ENCODE data around the gene ARHGDIG. TPM values are rescaled to one million over a fixed set of nuclear protein-coding genes. Genes with fewer than 3 reads are reported as not detected.

ARHGDIG gene
- total RNA-seq, 1 experiment from 2014 or later = 0.41 TPM

DNA sequence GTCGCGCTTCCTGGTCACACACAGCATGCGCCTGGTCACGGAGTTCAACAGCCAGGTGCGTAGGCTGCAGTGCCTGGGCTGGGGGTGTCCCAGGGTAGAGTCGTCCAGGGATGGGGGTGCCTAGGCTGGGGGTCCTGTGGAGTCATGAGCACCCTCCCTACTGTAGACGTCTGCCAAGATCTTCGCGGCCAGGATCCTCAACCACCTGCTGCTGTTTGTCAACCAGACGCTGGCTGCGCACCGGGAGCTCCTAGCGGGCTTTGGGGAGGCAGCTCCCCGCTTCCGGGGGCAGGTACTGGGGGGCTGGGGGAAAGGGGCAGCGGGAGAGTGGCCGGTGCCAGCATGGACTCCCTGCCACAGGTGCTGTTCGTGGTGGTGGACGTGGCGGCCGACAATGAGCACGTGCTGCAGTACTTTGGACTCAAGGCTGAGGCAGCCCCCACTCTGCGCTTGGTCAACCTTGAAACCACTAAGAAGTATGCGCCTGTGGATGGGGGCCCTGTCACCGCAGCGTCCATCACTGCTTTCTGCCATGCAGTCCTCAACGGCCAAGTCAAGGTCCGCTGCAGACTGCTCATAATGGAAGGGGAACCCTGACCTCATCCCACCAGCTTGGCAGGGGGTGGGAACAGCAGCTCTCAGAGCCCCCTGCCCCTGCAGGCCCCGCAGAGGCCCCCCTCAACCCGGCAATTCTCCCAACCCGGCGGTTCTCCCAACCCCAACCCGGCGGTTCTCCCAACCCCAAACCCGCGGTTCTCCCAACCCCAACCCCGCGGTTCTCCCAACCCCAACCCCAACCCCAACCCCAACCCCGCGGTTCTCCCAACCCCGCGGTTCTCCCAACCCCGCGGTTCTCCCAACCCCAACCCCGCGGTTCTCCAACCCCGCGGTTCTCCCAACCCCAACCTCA, 5.0 kb downstream of the ARHGDIG start:
- ChIA-PET POLR2A (ENCODE audit: low non-redundant PET) (no interaction called here), CTCF (no interaction called here)
- Histone ChIP-seq H3K36me3 (ENCODE audit: insufficient read depth, low read length, poor library complexity, severe bottlenecking) (peaks cover 15% of the 10 kb centered on the region), H3K4me3 (ENCODE audit: low read depth, low read length, poor library complexity, severe bottlenecking) (no peak overlapping the region), H3K9me3 (ENCODE audit: low read depth, low read length, poor library complexity, severe bottlenecking) (no peaks in the 10 kb centered on the region), H3K27ac (ENCODE audit: low read depth, low read length, poor library complexity, severe bottlenecking) (no peak overlapping the region), H3K27me3 (replicated peaks; ENCODE audit: insufficient read depth, low read depth, low read length, poor library complexity) (peaks cover 10% of the 10 kb centered on the region), H3K4me1 (ENCODE audit: insufficient read depth, low read length, poor library complexity, severe bottlenecking) (no peaks in the 10 kb centered on the region)
- no peak for TF ChIP-seq EZH2 (IDR thresholded peaks at IDR 0.05; ENCODE audit: borderline replicate concordance, low read depth, low read length, poor library complexity, severe bottlenecking)
- TF ChIP-seq, protein P1, sequence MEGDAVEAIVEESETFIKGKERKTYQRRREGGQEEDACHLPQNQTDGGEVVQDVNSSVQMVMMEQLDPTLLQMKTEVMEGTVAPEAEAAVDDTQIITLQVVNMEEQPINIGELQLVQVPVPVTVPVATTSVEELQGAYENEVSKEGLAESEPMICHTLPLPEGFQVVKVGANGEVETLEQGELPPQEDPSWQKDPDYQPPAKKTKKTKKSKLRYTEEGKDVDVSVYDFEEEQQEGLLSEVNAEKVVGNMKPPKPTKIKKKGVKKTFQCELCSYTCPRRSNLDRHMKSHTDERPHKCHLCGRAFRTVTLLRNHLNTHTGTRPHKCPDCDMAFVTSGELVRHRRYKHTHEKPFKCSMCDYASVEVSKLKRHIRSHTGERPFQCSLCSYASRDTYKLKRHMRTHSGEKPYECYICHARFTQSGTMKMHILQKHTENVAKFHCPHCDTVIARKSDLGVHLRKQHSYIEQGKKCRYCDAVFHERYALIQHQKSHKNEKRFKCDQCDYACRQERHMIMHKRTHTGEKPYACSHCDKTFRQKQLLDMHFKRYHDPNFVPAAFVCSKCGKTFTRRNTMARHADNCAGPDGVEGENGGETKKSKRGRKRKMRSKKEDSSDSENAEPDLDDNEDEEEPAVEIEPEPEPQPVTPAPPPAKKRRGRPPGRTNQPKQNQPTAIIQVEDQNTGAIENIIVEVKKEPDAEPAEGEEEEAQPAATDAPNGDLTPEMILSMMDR (conservative IDR thresholded peaks at IDR 0.05; ENCODE audit: low read depth, low read length) = no peak
- no TSS peak for BruUV-seq (replicated peaks)
- intact Hi-C loops (cut with micrococcal nuclease; ENCODE audit: unreplicated experiment) = no loop called here
- no peak for DNase-seq (ENCODE audit: low spot score)

DNA sequence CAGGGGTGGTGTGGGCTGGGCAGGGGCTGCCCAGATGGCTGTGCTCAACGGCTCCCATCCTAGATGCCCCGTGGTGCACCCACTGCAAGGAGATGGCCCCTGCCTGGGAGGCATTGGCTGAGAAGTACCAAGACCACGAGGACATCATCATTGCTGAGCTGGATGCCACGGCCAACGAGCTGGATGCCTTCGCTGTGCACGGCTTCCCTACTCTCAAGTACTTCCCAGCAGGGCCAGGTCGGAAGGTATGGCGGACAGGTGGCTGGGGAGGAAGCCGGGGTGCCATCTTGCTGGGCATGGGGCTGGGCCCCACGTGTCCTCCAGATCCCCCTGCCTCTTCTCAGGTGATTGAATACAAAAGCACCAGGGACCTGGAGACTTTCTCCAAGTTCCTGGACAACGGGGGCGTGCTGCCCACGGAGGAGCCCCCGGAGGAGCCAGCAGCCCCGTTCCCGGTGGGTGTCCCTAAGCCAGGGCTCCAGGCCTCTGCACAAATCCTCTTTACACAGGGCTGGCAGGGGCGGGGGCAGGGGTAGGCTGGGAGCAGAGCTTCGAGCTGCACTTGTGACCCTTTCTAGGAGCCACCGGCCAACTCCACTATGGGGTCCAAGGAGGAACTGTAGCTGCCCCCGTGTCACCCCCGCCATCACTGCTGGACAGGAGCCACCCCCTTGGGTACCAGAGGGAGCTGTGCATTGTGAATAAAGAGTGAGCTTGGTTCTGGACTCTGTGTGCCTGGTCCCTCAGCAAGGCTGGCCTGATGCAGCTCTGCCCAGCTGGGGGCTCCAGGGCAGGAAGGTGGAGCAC, 6.3 kb downstream of the ARHGDIG start:
- H3K27ac ChIP-seq (ENCODE audit: low read depth, low read length, poor library complexity, severe bottlenecking) = no peak overlapping the region
- no TSS peak for BruUV-seq (replicated peaks)
- H3K4me3 ChIP-seq (ENCODE audit: low read depth, low read length, poor library complexity, severe bottlenecking) = no peak overlapping the region
- no peaks in the 10 kb centered on the region for H3K27me3 ChIP-seq (replicated peaks; ENCODE audit: insufficient read depth, low read depth, low read length, poor library complexity)
- TF ChIP-seq EZH2 (IDR thresholded peaks at IDR 0.05; ENCODE audit: borderline replicate concordance, low read depth, low read length, poor library complexity, severe bottlenecking) = no peak
- TF ChIP-seq, protein P1 (conservative IDR thresholded peaks at IDR 0.05; ENCODE audit: low read depth, low read length) = no peak
- no peaks in the 10 kb centered on the region for H3K9me3 ChIP-seq (ENCODE audit: low read depth, low read length, poor library complexity, severe bottlenecking)
- peaks cover 15% of the 10 kb centered on the region for H3K36me3 ChIP-seq (ENCODE audit: insufficient read depth, low read length, poor library complexity, severe bottlenecking)
- H3K4me1 ChIP-seq (ENCODE audit: insufficient read depth, low read length, poor library complexity, severe bottlenecking) = no peaks in the 10 kb centered on the region
- CTCF ChIA-PET = no interaction called here
- DNase-seq (ENCODE audit: low spot score) = no peak
- intact Hi-C loops (cut with micrococcal nuclease; ENCODE audit: unreplicated experiment) = no loop called here
- POLR2A ChIA-PET (ENCODE audit: low non-redundant PET) = no interaction called here

DNA sequence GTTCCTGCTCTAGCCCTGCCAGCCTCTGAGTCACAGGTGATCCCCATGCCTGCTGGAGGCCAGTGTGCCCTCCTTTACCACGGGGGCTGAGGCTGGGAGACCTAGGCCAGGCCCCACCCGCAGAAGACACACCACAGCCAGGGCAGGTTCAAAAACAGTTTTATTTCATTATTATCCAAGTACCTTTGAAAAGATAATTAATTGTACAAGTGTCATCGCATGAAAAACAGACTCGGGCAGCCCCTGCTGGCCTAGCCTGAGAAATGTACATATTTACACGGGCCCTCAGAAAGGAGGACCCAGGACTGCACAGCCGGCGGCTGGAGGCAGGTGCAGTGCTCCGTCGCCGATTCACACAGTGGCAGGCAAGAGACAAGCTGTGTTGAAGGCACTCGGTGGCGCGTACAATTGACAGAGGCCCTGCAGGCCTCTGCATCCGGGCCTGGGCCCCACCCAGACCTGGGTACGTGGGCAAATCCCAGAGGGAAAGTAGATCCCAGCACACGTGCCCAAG, 7.0 kb downstream of the ARHGDIG start:
- BruUV-seq (replicated peaks) = no TSS peak
- intact Hi-C loops (cut with micrococcal nuclease; ENCODE audit: unreplicated experiment) = no loop called here
- H3K9me3 ChIP-seq (ENCODE audit: low read depth, low read length, poor library complexity, severe bottlenecking) = no peaks in the 10 kb centered on the region
- no peaks in the 10 kb centered on the region for H3K27me3 ChIP-seq (replicated peaks; ENCODE audit: insufficient read depth, low read depth, low read length, poor library complexity)
- H3K36me3 ChIP-seq (ENCODE audit: insufficient read depth, low read length, poor library complexity, severe bottlenecking) = peaks cover 15% of the 10 kb centered on the region
- no peak overlapping the region for H3K4me3 ChIP-seq (ENCODE audit: low read depth, low read length, poor library complexity, severe bottlenecking)
- CTCF ChIA-PET = no interaction called here
- no peaks in the 10 kb centered on the region for H3K4me1 ChIP-seq (ENCODE audit: insufficient read depth, low read length, poor library complexity, severe bottlenecking)
- POLR2A ChIA-PET (ENCODE audit: low non-redundant PET) = no interaction called here
- peak; percentile 34 for DNase-seq (ENCODE audit: low spot score)
- TF ChIP-seq EZH2 (IDR thresholded peaks at IDR 0.05; ENCODE audit: borderline replicate concordance, low read depth, low read length, poor library complexity, severe bottlenecking) = no peak
- TF ChIP-seq, protein P1 (conservative IDR thresholded peaks at IDR 0.05; ENCODE audit: low read depth, low read length) = peak; percentile 44
- H3K27ac ChIP-seq (ENCODE audit: low read depth, low read length, poor library complexity, severe bottlenecking) = no peak overlapping the region

Data from A673 (cell line).